ENCODE results near the gene ITGB1. TPM values are rescaled to one million over a fixed set of nuclear protein-coding genes. Genes with fewer than 3 reads are reported as not detected.

The ITGB1 gene
- total RNA-seq, 1 experiment from 2014 or later: 317 TPM

DNA sequence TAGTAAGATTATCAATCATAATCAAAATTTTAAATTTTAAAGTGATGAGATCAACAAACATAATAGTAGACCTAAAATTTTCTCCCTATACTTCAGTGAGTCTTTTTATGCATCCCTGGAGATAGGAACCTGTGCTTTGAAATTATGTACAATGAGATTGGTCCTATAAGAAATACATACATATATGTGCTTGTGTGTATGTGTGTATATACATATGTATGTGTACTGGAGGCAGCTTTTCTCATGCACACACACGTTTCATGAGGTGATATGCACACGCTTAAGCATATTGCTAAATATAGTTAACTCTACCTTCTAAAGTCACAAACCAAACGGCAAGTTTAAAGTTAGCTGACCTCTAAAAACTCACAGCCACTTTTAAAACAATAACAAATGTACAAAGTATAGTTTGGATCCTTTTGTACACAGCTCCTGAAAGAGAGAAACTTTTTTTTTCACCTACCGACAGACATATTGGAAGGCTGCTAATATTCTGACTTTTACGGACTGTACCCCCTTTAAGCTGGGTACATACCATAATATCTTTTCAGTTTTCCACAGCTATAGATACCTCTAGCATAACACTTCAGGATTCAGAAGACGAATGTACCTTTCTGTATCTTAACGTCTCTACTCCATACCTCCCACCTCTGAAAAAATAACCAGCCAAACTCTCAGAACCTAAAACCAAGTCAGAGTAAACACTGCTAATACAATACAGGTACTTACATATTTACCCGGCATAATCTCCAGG lies 3.3 kb downstream of the ITGB1 start:
- Mint-ChIP-seq H3K4me1 (peaks cover 77% of the 10 kb centered on the region), H3K27ac (peak overlapping the region; percentile 55), H3K4me3 (peak overlapping the region; percentile 76), H3K9me3 (no peaks in the 10 kb centered on the region), H3K36me3 (no peaks in the 10 kb centered on the region), H3K27me3 (ENCODE audit: low read depth) (no peaks in the 10 kb centered on the region)
- ChIA-PET CTCF (interaction anchor here (1.1 to 3.6 kb wide), 2 partner anchors 54 to 55 kb away, joined by 4 to 18 read pairs; no protein-coding TSS in a partner anchor), POLR2A (interaction anchor here (0.7 to 1.5 kb wide), 2 partner anchors 11 to 14 kb away, joined by 3 to 4 read pairs; no protein-coding TSS in a partner anchor)
- DNase-seq (ENCODE audit: low spot score) (no peak), ATAC-seq (no peak)
- TF ChIP-seq NR3C1 (CRISPR knock-in tag; conservative IDR thresholded peaks at IDR 0.05; ENCODE audit: low read depth) (no peak), ELF4 (CRISPR knock-in tag; IDR thresholded peaks at IDR 0.05; ENCODE audit: low read depth) (no peak), SMAD3 (CRISPR knock-in tag; IDR thresholded peaks at IDR 0.05; ENCODE audit: borderline replicate concordance) (no peak)

DNA sequence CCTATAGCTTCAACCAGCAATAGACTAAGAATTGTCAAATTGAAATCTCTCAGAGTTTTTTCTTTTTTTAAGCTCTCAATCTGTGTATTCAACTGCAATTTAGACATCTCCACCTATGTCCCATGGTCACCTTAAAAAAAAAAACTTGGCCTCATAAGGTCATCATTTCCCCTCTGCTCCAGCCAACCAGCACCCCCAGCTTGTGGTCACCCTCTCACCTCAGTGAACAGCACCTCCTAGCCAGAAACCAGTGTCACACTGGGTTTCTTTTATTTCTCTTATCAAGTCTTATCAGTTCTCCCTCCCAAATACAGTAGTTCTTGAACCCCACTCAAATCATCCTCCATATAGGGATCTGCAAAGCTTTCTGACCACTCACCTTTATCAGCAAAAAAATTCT lies 4.0 kb downstream of the ITGB1 start:
- Mint-ChIP-seq H3K36me3 (no peaks in the 10 kb centered on the region), H3K9me3 (no peaks in the 10 kb centered on the region), H3K27ac (peak overlapping the region; percentile 55), H3K4me1 (peaks cover 77% of the 10 kb centered on the region), H3K4me3 (peak overlapping the region; percentile 76), H3K27me3 (ENCODE audit: low read depth) (no peaks in the 10 kb centered on the region)
- DNase-seq (ENCODE audit: low spot score) (no peak), ATAC-seq (no peak)
- ChIA-PET CTCF (interaction anchor here (1.1 kb wide), 1 partner anchor 55 kb away, joined by 4 read pairs; no protein-coding TSS in a partner anchor), POLR2A (interaction anchor here (1.5 kb wide), 1 partner anchor 13 kb away, joined by 4 read pairs; no protein-coding TSS in a partner anchor)
- TF ChIP-seq CBFB (CRISPR knock-in tag; IDR thresholded peaks at IDR 0.05; ENCODE audit: low read depth): no peak
- TF ChIP-seq ATF2 (CRISPR knock-in tag; IDR thresholded peaks at IDR 0.05; ENCODE audit: borderline replicate concordance, low read depth): no peak
- TF ChIP-seq ZSCAN18 (CRISPR knock-in tag; IDR thresholded peaks at IDR 0.05): no peak
- TF ChIP-seq, protein P1, sequence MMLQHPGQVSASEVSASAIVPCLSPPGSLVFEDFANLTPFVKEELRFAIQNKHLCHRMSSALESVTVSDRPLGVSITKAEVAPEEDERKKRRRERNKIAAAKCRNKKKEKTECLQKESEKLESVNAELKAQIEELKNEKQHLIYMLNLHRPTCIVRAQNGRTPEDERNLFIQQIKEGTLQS (CRISPR knock-in tag; conservative IDR thresholded peaks at IDR 0.05): no peak
- no peak for TF ChIP-seq JUN (CRISPR knock-in tag; IDR thresholded peaks at IDR 0.05)
- TF ChIP-seq, protein P2, sequence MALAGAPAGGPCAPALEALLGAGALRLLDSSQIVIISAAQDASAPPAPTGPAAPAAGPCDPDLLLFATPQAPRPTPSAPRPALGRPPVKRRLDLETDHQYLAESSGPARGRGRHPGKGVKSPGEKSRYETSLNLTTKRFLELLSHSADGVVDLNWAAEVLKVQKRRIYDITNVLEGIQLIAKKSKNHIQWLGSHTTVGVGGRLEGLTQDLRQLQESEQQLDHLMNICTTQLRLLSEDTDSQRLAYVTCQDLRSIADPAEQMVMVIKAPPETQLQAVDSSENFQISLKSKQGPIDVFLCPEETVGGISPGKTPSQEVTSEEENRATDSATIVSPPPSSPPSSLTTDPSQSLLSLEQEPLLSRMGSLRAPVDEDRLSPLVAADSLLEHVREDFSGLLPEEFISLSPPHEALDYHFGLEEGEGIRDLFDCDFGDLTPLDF (CRISPR knock-in tag; IDR thresholded peaks at IDR 0.05): no peak
- no peak for TF ChIP-seq OVOL2 (CRISPR knock-in tag; IDR thresholded peaks at IDR 0.05; ENCODE audit: borderline replicate concordance)
- no peak for TF ChIP-seq ZNF423 (CRISPR knock-in tag; IDR thresholded peaks at IDR 0.05)
- TF ChIP-seq ZNF138 (CRISPR knock-in tag; conservative IDR thresholded peaks at IDR 0.05): no peak
- TF ChIP-seq TP53 (CRISPR knock-in tag; IDR thresholded peaks at IDR 0.05): no peak

DNA sequence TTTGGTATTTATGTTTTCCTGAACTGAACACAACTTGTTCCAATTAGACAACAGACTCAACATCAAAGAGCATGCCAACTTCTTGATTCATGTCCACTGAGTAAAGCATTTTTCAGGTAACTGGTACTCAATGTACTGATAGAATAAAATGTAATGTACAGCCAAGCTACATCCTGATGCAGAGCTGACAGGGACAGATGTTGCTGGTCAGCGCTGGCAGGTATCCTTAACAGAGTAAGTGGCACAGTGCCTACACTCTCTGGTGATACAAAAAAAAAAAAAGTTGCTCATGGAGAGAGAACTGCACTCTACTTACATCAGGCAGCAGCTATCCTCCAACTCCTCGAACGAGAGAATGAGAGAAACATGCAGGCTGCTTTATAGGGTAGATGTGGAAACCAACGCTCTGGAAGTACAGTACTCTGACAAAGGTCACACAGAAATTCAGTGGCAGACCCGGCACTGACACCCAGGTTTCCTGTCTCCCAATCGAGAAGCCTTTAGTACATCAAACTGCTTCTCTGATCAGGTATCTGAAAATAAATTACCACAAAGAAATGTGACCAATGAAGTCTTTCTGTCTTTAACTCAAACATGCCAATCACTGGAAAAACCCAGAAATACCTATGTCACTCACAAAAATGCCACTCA lies 4.6 kb downstream of the ITGB1 start:
- no peaks in the 10 kb centered on the region for H3K36me3 Mint-ChIP-seq
- H3K27me3 Mint-ChIP-seq (ENCODE audit: low read depth): no peaks in the 10 kb centered on the region
- peak overlapping the region; percentile 94 for H3K27ac Mint-ChIP-seq
- ChIA-PET POLR2A (no interaction called here), CTCF (interaction anchor here (1.1 kb wide), 1 partner anchor 55 kb away, joined by 4 read pairs; no protein-coding TSS in a partner anchor)
- no peaks in the 10 kb centered on the region for H3K9me3 Mint-ChIP-seq
- DNase-seq (ENCODE audit: low spot score) (no peak), ATAC-seq (no peak)
- H3K4me3 Mint-ChIP-seq: peak overlapping the region; percentile 76
- peaks cover 78% of the 10 kb centered on the region for H3K4me1 Mint-ChIP-seq
- TF ChIP-seq USF2 (CRISPR knock-in tag; IDR thresholded peaks at IDR 0.05) (no peak), CBFB (CRISPR knock-in tag; IDR thresholded peaks at IDR 0.05; ENCODE audit: low read depth) (no peak), NFYB (CRISPR knock-in tag; conservative IDR thresholded peaks at IDR 0.05; ENCODE audit: low read depth) (no peak), ZNF121 (CRISPR knock-in tag; IDR thresholded peaks at IDR 0.05) (no peak), AFF4 (CRISPR knock-in tag; IDR thresholded peaks at IDR 0.05; ENCODE audit: borderline replicate concordance) (no peak), GRHL2 (CRISPR knock-in tag; IDR thresholded peaks at IDR 0.05; ENCODE audit: insufficient replicate concordance, severe bottlenecking) (no peak), ZMAT4 (CRISPR knock-in tag; IDR thresholded peaks at IDR 0.05) (no peak)

Measured in WTC11 (cell line).